ENCODE data around the gene SLC34A3.
A peak's percentile ranks its signal among the peaks of the same experiment; 100 is the strongest.

Gene SLC34A3

DNA sequence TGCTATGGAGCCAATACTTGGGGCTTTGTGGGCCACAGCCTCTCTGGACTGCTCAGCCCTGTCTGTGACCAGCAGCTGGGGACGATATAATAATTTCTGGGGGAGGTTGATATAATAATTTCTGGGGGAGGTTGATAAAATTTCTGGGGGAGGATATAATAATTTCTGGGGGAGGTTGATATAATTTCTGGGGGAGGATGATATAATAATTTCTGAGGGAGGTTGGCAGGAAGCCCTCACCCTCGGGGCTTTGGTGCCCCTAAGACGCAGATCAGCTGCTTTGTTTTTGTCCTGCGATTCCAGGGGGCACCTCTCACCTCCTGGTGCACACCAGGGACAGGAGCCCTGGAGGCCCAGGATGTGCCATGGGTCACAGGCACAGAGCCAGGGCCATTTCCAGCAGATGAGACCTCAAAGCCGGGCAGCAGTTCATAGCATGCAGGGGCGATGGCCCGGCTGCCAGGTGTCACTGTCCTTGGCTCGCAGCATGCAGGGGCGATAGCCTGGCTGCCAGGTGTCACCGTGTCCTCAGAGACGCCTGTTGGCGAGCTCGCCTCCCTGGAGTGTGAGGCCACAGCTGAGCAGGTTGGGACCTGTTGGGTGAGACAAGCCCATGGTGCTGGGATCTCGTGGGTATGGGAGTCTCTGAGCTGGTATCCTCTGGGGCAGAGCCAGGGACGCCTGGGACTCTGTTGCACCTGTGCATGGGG, 43.1 kb downstream of the SLC34A3 start:
- H3K27me3 ChIP-seq (ENCODE audit: control insufficient read depth, insufficient read depth, low read length): peaks cover 11% of the 10 kb centered on the region
- H3K4me1 ChIP-seq (ENCODE audit: control insufficient read depth, low read depth, low read length): peaks cover 12% of the 10 kb centered on the region
- H3K4me3 ChIP-seq (ENCODE audit: low read length): no peak overlapping the region
- no peaks in the 10 kb centered on the region for H3K9me3 ChIP-seq (ENCODE audit: control insufficient read depth, low read depth, low read length)
- no peak overlapping the region for H3K9ac ChIP-seq (ENCODE audit: low read length)
- H3K27ac ChIP-seq (ENCODE audit: low read length): no peak overlapping the region
- peaks cover 9% of the 10 kb centered on the region for H3K36me3 ChIP-seq (ENCODE audit: control insufficient read depth, low read depth, low read length)

DNA sequence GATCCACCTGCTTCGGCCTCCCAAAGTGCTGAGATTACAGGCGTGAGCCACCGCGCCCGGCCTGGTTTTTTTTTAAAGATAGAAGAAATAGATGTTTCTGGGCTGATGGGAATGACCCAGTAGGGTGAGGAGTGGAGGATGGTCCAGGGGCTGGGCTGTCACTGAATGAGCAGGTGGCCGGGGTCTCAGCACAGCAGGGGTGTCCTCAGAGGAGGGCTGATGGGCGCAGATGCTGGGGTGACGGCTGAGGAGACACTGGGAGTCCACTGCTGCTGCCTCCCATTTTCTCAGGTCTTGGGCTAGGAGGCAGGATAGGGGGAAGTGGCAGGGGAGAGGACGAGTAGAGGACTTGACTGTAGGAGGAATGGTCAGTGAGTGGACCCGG, 44.5 kb downstream of the SLC34A3 start:
- Histone ChIP-seq H3K27me3 (ENCODE audit: control insufficient read depth, insufficient read depth, low read length) (peaks cover 25% of the 10 kb centered on the region), H3K9ac (ENCODE audit: low read length) (no peak overlapping the region), H3K9me3 (ENCODE audit: control insufficient read depth, low read depth, low read length) (no peaks in the 10 kb centered on the region), H3K27ac (ENCODE audit: low read length) (no peak overlapping the region), H3K36me3 (ENCODE audit: control insufficient read depth, low read depth, low read length) (no peaks in the 10 kb centered on the region), H3K4me1 (ENCODE audit: control insufficient read depth, low read depth, low read length) (peaks cover 12% of the 10 kb centered on the region), H3K4me3 (ENCODE audit: low read length) (no peak overlapping the region)

DNA sequence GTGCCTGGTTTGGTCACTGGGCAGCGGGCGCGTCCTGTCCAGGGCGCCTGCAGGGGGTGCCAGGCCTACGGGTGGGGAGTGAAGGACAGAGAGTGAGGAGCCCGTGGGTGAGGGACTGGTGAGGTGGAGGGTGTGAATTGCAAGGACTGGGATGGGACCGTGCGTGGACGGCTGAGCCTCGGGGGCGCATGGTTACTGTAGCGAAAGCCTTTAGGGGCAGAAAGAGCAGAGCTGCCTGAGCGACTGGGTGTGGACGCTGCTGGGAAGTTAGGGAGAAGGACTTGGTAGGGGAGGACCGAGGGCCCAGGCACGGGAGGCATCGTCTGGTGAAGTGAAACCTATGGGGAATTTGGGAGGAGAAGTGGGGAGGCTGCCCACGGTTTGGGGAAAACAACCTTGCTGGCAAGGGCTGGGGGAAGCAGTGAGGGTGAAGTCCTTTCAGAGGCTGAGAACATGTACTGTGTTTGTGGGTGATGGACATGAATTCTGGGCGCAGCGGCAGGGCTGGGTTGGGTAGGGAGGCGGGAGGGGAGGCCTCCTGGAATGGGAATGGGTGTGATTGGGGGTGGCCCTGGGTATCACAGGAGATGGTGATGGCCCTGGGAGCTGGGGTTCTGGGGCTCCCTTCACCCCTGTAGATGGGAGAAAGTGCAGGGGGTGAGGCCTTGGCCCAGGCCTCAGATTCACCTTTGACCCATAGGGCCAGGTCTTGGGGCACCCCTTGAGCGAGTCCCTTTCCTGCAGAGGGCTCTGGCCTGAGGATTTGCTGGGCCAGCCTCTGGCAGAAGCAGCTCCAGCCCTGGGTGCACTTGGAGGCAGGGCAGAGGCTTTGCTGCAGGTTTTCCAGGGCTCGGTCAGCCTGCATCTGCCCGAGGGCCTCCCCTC, 45.1 kb downstream of the SLC34A3 start:
- H3K4me3 ChIP-seq (ENCODE audit: low read length): no peak overlapping the region
- no peaks in the 10 kb centered on the region for H3K9me3 ChIP-seq (ENCODE audit: control insufficient read depth, low read depth, low read length)
- peaks cover 31% of the 10 kb centered on the region for H3K27me3 ChIP-seq (ENCODE audit: control insufficient read depth, insufficient read depth, low read length)
- no peak overlapping the region for H3K27ac ChIP-seq (ENCODE audit: low read length)
- peak overlapping the region; percentile 54 for H3K9ac ChIP-seq (ENCODE audit: low read length)
- H3K4me1 ChIP-seq (ENCODE audit: control insufficient read depth, low read depth, low read length): peaks cover 12% of the 10 kb centered on the region
- no peaks in the 10 kb centered on the region for H3K36me3 ChIP-seq (ENCODE audit: control insufficient read depth, low read depth, low read length)

GRCh38 chr9:137276473-137277328, 46.0 kb downstream of the SLC34A3 start:
- Histone ChIP-seq H3K4me1 (ENCODE audit: control insufficient read depth, low read depth, low read length) (peaks cover 12% of the 10 kb centered on the region), H3K9ac (ENCODE audit: low read length) (peak overlapping the region; percentile 54), H3K9me3 (ENCODE audit: control insufficient read depth, low read depth, low read length) (no peaks in the 10 kb centered on the region), H3K4me3 (ENCODE audit: low read length) (peak overlapping the region; percentile 50), H3K27me3 (ENCODE audit: control insufficient read depth, insufficient read depth, low read length) (peaks cover 39% of the 10 kb centered on the region), H3K27ac (ENCODE audit: low read length) (no peak overlapping the region), H3K36me3 (ENCODE audit: control insufficient read depth, low read depth, low read length) (no peaks in the 10 kb centered on the region)

DNA sequence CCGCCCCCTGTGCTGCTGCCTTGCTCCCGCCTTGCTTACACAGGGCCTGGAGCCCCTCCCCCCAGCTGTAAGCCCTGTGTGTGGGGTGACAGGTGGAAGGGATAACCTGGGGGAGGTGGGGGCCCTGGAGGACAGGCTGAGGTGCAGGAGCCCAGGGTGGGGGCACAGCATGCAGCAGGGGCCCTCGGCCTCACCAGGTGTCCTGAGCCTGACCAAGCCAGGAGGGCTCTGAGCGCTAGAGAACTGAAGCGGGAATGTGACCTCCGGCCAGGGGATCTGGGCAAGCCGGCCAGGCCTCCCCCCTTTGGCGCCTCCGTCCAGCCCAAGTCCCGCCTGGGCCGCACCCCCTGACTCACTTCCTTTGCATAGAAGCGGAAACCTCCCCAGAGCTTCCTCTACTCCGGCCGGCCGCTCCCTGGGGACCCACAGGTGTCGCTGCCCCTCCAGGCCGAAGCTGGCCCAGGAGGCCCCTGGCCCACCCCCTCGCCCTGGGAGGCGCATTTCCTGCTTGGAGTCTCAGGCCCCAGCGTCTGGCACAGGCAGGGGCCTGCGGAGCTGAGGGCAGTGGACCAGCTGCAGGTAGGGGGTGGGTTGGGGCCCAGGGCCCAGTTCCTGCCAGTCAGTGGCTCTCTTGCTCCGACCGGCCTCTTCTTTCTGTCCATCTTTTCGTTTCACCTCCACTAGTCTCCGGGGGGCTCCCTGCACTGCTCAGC, 46.8 kb downstream of the SLC34A3 start, which contains the start of gene TOR4A:
TOR4A (plus strand) TSS at position 398 of the 713 bp plus-strand sequence. CDS start 964 bp downstream, outside the sequence.
- Histone ChIP-seq H3K27ac (ENCODE audit: low read length) (no peak within 1 kb of the TSS), H3K4me3 (ENCODE audit: low read length) (peak within 1 kb of the TSS; percentile 50), H3K9ac (ENCODE audit: low read length) (peak within 1 kb of the TSS; percentile 54), H3K9me3 (ENCODE audit: control insufficient read depth, low read depth, low read length) (no peaks in the 10 kb centered on the region), H3K27me3 (ENCODE audit: control insufficient read depth, insufficient read depth, low read length) (peaks cover 47% of the 10 kb centered on the region), H3K36me3 (ENCODE audit: control insufficient read depth, low read depth, low read length) (no peaks in the 10 kb centered on the region), H3K4me1 (ENCODE audit: control insufficient read depth, low read depth, low read length) (peaks cover 12% of the 10 kb centered on the region)

DNA sequence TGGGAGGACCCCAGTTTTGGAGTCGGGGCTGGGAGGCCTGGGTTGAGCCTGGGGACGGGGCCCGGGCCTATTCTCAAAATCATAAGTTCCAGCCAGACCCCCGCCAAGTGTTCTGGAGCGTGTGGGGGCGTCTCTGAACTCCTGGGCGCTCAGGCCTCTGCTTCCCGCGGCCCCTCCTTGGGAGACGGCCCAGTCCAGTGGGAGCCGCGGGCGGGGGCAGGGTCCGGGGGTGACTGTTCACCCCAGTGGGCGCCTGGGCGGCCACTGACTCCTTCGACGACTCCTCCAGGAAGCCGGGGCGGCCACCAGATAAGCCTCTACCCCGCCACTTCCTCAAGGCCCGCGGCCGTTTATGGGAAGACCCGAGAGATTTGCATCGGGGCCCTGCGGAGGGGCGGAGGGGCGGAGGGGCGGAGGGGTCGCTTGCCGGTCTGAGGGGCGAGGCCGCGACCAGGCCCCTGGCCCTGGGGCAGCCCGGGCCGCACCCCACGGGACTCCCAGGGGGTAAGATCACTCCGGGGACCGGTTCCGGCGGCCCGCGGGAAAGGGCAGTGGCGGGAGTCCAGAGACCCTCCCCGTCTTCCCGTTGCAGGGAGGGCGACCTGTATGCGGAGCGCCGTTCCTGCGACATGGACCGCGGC, 47.5 kb downstream of the SLC34A3 start:
- peaks cover 12% of the 10 kb centered on the region for H3K4me1 ChIP-seq (ENCODE audit: control insufficient read depth, low read depth, low read length)
- peak overlapping the region; percentile 50 for H3K4me3 ChIP-seq (ENCODE audit: low read length)

DNA sequence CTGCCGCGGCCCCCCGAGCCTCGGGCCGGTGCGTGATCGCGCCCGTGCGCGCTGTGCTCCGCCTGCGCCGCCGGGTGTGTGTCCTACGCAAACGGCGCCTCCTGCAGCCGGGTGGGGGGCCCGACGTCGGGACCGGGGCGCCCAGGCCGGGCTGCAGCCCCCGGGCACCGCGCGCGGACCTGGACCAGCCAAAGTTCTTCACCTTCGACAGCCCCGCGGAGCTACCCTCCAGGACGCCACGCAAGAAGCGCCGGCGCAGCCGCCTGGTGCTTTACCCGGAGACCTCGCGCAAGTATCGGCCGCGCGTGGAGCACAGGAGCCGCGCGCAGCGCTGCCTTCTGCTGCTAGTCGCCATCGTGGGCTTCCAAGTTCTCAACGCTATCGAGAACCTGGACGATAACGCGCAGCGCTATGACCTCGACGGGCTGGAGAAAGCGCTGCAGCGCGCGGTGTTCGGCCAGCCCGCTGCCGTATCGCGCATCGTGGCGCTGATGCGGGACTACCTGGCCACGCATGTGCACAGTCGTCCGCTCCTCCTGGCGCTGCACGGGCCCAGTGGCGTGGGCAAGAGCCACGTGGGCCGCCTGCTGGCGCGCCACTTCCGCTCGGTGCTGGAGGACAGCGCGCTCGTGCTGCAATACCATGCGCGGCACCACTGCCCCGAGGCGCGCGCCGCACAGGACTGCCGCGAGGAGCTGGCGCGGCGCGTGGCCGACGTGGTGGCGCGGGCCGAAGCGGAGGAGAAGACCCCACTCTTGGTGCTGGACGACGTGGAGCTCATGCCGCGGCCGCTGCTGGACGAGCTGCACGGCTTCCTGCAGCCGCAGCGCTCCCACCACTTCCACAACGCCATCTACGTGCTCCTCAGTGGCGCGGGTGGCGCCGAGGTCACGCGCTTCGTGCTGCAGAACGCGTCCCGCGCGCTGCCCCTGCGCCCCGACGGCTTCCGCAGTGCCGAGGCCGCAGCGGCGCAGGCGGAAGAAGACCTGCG, 48.3 kb downstream of the SLC34A3 start:
- peaks cover 52% of the 10 kb centered on the region for H3K27me3 ChIP-seq (ENCODE audit: control insufficient read depth, insufficient read depth, low read length)
- H3K27ac ChIP-seq (ENCODE audit: low read length): no peak overlapping the region
- peaks cover 12% of the 10 kb centered on the region for H3K4me1 ChIP-seq (ENCODE audit: control insufficient read depth, low read depth, low read length)
- no peaks in the 10 kb centered on the region for H3K9me3 ChIP-seq (ENCODE audit: control insufficient read depth, low read depth, low read length)
- H3K4me3 ChIP-seq (ENCODE audit: low read length): peak overlapping the region; percentile 50
- no peak overlapping the region for H3K9ac ChIP-seq (ENCODE audit: low read length)
- no peaks in the 10 kb centered on the region for H3K36me3 ChIP-seq (ENCODE audit: control insufficient read depth, low read depth, low read length)

More for the DNA sequence above, 47.5 kb downstream of the SLC34A3 start:
- no peak overlapping the region for H3K27ac ChIP-seq (ENCODE audit: low read length)
- H3K9me3 ChIP-seq (ENCODE audit: control insufficient read depth, low read depth, low read length): no peaks in the 10 kb centered on the region
- no peak overlapping the region for H3K9ac ChIP-seq (ENCODE audit: low read length)
- no peaks in the 10 kb centered on the region for H3K36me3 ChIP-seq (ENCODE audit: control insufficient read depth, low read depth, low read length)
- peaks cover 52% of the 10 kb centered on the region for H3K27me3 ChIP-seq (ENCODE audit: control insufficient read depth, insufficient read depth, low read length)

- no peaks in the 10 kb centered on the region for H3K9me3 ChIP-seq (ENCODE audit: control insufficient read depth, low read depth, low read length)
- no peaks in the 10 kb centered on the region for H3K36me3 ChIP-seq (ENCODE audit: control insufficient read depth, low read depth, low read length)
- no peak overlapping the region for H3K27ac ChIP-seq (ENCODE audit: low read length)
- H3K9ac ChIP-seq (ENCODE audit: low read length): no peak overlapping the region
- H3K4me1 ChIP-seq (ENCODE audit: control insufficient read depth, low read depth, low read length): peaks cover 12% of the 10 kb centered on the region
- H3K4me3 ChIP-seq (ENCODE audit: low read length): no peak overlapping the region
- H3K27me3 ChIP-seq (ENCODE audit: control insufficient read depth, insufficient read depth, low read length): peaks cover 52% of the 10 kb centered on the region
Measured at GRCh38 chr9:137279741-137280473, 49.2 kb downstream of the SLC34A3 start.

GRCh38 chr9:137280474-137281344, 50.0 kb downstream of the SLC34A3 start:
- peaks cover 12% of the 10 kb centered on the region for H3K4me1 ChIP-seq (ENCODE audit: control insufficient read depth, low read depth, low read length)
- H3K4me3 ChIP-seq (ENCODE audit: low read length): peak overlapping the region; percentile 59
- H3K9ac ChIP-seq (ENCODE audit: low read length): no peak overlapping the region
- no peaks in the 10 kb centered on the region for H3K36me3 ChIP-seq (ENCODE audit: control insufficient read depth, low read depth, low read length)
- H3K27me3 ChIP-seq (ENCODE audit: control insufficient read depth, insufficient read depth, low read length): peaks cover 52% of the 10 kb centered on the region
- no peaks in the 10 kb centered on the region for H3K9me3 ChIP-seq (ENCODE audit: control insufficient read depth, low read depth, low read length)
- no peak overlapping the region for H3K27ac ChIP-seq (ENCODE audit: low read length)
